A673 (cell line): ENCODE data around the gene PKIB. TPM values are rescaled to one million over a fixed set of nuclear protein-coding genes. Genes with fewer than 3 reads are reported as not detected.

Experiments used
- BruUV-seq: library from RNA; stranded (reverse); fragments of 400-500 nt; replicated peaks from 2 replicates; lab custom pipeline; 2021; lab: Mats Ljungman, UMichigan
- CTCF ChIA-PET: fragments of 300-600 bp; sonication (Branson Sonifier 250); formaldehyde crosslinking; loops from one replicate; lab custom pipeline; 2022; ENCODE audit warnings: antibody characterized with exemption; lab: Charles Lee
- POLR2A ChIA-PET: fragments of 300-600 bp; sonication (Branson Sonifier 250); formaldehyde crosslinking; loops from one replicate; lab custom pipeline; 2022; ENCODE audit warnings: antibody characterized with exemption; ENCODE audit not compliant: low non-redundant PET; lab: Charles Lee
- DNase-seq: peaks from one replicate; pipeline ENCODE4 v3.0.0-alpha.2; 2015; ENCODE audit warnings: low spot score
- H3K27ac ChIP-seq: fragments of 200-600 bp; sonication (generic); 2 replicates; pipeline ENCODE4 v1.5.1; 2016; ENCODE audit warnings: mixed run types, low read depth, mild to moderate bottlenecking, mixed read lengths, antibody characterized with exemption, low read length; ENCODE audit not compliant: poor library complexity, severe bottlenecking
- H3K27me3 ChIP-seq: fragments of 200-600 bp; sonication (generic); replicated peaks from 2 replicates; pipeline ENCODE4 v1.6.1; 2017; ENCODE audit warnings: mixed run types, low read depth, mild to moderate bottlenecking, mixed read lengths, antibody characterized with exemption, low read length; ENCODE audit not compliant: insufficient read depth, poor library complexity
- H3K36me3 ChIP-seq: fragments of 200-600 bp; sonication (generic); 2 replicates; pipeline ENCODE4 v1.6.1; 2016; ENCODE audit warnings: mixed run types, mild to moderate bottlenecking, mixed read lengths, antibody characterized with exemption, low read length; ENCODE audit not compliant: insufficient read depth, poor library complexity, severe bottlenecking
- H3K4me1 ChIP-seq: fragments of 200-600 bp; sonication (generic); 2 replicates; pipeline ENCODE4 v1.6.1; 2017; ENCODE audit warnings: mixed run types, mild to moderate bottlenecking, mixed read lengths, antibody characterized with exemption, low read length; ENCODE audit not compliant: insufficient read depth, poor library complexity, severe bottlenecking
- H3K4me3 ChIP-seq: fragments of 200-600 bp; sonication (generic); 2 replicates; pipeline ENCODE4 v1.5.1; 2016; ENCODE audit warnings: low read depth, mixed run types, mild to moderate bottlenecking, mixed read lengths, low read length; ENCODE audit not compliant: poor library complexity, severe bottlenecking
- H3K9me3 ChIP-seq: fragments of 200-600 bp; sonication (generic); 2 replicates; pipeline ENCODE4 v1.6.1; 2016; ENCODE audit warnings: mixed run types, low read depth, mild to moderate bottlenecking, mixed read lengths, antibody characterized with exemption, low read length; ENCODE audit not compliant: poor library complexity, severe bottlenecking
- CTCF ChIP-seq: fragments of 300-800, 200-600 bp; sonication (generic); conservative IDR thresholded peaks from 2 replicates; pipeline ENCODE4 v1.5.1; 2017; ENCODE audit warnings: low read depth, mild to moderate bottlenecking, antibody characterized with exemption, low read length, moderate library complexity, mixed read lengths
- EZH2 ChIP-seq: fragments of 200-600 bp; sonication (generic); IDR thresholded peaks from 2 replicates; pipeline ENCODE4 v1.6.1; 2017; ENCODE audit warnings: borderline replicate concordance, low read depth, mild to moderate bottlenecking, mixed read lengths, antibody characterized with exemption, low read length; ENCODE audit not compliant: poor library complexity, severe bottlenecking
- intact Hi-C: fragments of 100-400 bp; cut with micrococcal nuclease; formaldehyde crosslinking; loops from one replicate; pipeline ENCODE4 v1.10.0; 2022; ENCODE audit not compliant: unreplicated experiment
- total RNA-seq: library from RNA; stranded (reverse); gene quantifications from 2 replicates; pipeline ENCODE4 v1.2.3, GENCODE V29; 2021

Gene PKIB
- total RNA-seq, 1 experiment from 2014 or later = 11.5 TPM

GRCh38 chr6:122657601-122658000 lies 47.4 kb downstream of the PKIB start:
- H3K27ac ChIP-seq = no peak overlapping the region
- no peak overlapping the region for H3K4me3 ChIP-seq
- ChIA-PET CTCF (no interaction called here), POLR2A (no interaction called here)
- H3K9me3 ChIP-seq = no peaks in the 10 kb centered on the region
- TF ChIP-seq EZH2 = no peak
- TF ChIP-seq CTCF = no peak
- intact Hi-C loops = no loop called here
- no TSS peak for BruUV-seq
- no peaks in the 10 kb centered on the region for H3K27me3 ChIP-seq
- peaks cover 5% of the 10 kb centered on the region for H3K4me1 ChIP-seq
- DNase-seq = peak; percentile 9
- no peaks in the 10 kb centered on the region for H3K36me3 ChIP-seq

GRCh38 chr6:122660296-122660695 lies 50.1 kb downstream of the PKIB start:
- ChIA-PET CTCF (no interaction called here), POLR2A (no interaction called here)
- intact Hi-C loops = no loop called here
- Histone ChIP-seq H3K9me3 (no peaks in the 10 kb centered on the region), H3K4me3 (no peak overlapping the region), H3K27me3 (no peaks in the 10 kb centered on the region), H3K4me1 (peaks cover 5% of the 10 kb centered on the region), H3K36me3 (no peaks in the 10 kb centered on the region), H3K27ac (no peak overlapping the region)
- no TSS peak for BruUV-seq
- no peak for TF ChIP-seq CTCF
- DNase-seq = no peak

GRCh38 chr6:122663981-122664380 lies 53.8 kb downstream of the PKIB start:
- no TSS peak for BruUV-seq
- intact Hi-C loops = no loop called here

More at GRCh38 chr6:122663981-122664380, 53.8 kb downstream of the PKIB start:
- H3K36me3 ChIP-seq = no peaks in the 10 kb centered on the region
- ChIA-PET CTCF (no interaction called here), POLR2A (no interaction called here)
- H3K4me3 ChIP-seq = no peak overlapping the region
- DNase-seq = no peak
- H3K9me3 ChIP-seq = no peaks in the 10 kb centered on the region
- H3K27me3 ChIP-seq = no peaks in the 10 kb centered on the region
- no peaks in the 10 kb centered on the region for H3K4me1 ChIP-seq
- TF ChIP-seq EZH2 (no peak), CTCF (no peak)
- no peak overlapping the region for H3K27ac ChIP-seq
